Amniotic epithelial cell (primary cell): ENCODE results near the gene HSD3B7.

Experiments used
- DNase-seq: peaks from one replicate; pipeline ENCODE4 v3.0.0-alpha.2; 2010; ENCODE audit warnings: low read depth

Gene HSD3B7

DNA sequence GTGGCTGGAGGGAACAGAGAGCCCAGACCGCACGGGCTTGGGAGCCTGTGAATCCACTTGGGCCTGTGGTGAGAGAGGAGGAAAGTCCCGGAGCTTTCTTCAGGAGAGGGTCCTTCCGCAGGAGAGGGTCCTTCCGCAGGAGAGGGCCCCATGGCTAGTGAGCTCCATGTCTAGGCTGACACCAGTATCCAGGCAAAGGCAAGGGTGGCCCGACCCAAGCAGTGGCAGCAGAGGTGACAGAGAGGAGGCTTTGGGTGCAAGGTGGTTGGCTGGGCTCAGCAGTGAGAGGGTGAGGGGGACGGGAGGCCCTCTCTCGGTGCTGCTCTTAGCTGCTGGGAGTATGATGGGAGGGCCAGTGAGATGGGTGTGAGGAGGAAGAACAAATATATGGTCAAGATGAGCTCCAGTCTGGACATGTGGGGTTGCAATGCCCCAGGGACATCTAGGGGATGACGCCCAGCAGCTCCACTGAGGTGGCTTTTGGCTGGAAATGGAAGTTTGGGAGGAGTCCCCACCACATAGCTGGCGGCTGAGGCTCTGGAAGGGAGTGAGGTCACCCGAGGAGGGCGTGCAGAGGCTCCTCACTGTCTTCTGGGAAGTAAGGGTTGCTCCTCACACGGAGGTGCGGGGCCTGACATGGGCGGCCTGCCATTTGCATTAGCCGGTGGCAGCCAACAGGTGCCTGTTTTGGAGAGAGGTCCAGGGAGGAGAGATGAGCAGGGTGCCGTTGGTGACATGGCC, 2.3 kb upstream of the HSD3B7 start:
- no peak for DNase-seq

DNA sequence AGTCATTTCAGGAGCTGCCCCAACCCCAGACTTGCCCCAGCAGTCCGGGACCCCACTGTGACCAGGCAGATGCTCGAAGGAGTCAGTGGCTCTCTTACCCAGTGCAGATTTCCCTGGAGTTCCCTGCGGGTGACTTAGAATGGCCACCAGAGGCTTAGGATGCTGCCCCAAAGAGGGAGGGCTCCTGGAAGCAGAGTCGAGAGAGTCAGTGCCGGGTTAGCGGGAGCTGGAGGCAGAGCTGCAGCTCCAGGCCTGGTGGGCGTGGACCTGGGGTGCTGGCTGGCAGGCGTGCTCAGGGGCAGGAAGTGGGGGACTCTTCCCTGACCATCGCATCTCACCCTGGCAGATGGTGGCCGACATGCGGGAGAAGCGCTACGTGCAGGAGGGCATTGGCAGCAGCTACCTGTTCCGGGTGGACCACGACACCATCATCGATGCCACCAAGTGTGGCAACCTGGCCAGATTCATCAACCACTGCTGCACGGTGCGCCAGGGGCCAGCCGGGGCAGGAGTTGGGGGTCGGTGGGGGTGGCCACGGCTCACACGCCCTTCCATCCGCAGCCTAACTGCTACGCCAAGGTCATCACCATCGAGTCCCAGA, 1.6 kb upstream of the HSD3B7 start:
- no peak for DNase-seq

DNA sequence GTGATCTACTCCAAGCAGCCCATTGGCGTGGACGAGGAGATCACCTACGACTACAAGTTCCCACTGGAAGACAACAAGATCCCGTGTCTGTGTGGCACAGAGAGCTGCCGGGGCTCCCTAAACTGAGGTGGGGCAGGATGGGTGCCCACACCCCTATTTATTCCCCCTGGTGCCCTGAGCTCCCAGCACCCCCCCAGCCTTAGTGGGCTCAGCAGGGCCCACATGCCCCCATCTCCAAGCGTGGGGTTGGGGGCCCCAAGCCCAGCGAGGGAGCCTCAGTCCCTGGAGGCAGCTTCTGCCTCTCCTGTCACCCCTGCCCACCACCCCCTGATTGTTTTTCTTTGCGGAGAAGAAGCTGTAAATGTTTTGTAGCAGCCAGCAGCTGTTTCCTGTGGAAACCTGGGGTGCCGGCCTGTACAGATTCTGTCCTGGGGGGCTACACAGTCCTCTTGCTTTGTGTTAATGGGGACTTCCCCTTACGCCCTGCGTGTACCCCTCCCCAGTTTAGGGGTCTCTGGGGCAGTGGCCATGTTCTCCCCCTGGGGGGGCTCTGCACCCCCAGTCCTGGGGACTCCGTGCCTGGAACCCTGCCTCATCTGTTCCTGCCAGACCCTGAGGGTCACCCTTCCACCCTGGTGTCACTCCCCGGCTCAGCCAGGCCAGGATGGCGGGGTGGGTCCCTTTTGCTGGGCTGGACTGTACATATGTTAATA, 953 bp upstream of the HSD3B7 start:
- DNase-seq, result no peak

DNA sequence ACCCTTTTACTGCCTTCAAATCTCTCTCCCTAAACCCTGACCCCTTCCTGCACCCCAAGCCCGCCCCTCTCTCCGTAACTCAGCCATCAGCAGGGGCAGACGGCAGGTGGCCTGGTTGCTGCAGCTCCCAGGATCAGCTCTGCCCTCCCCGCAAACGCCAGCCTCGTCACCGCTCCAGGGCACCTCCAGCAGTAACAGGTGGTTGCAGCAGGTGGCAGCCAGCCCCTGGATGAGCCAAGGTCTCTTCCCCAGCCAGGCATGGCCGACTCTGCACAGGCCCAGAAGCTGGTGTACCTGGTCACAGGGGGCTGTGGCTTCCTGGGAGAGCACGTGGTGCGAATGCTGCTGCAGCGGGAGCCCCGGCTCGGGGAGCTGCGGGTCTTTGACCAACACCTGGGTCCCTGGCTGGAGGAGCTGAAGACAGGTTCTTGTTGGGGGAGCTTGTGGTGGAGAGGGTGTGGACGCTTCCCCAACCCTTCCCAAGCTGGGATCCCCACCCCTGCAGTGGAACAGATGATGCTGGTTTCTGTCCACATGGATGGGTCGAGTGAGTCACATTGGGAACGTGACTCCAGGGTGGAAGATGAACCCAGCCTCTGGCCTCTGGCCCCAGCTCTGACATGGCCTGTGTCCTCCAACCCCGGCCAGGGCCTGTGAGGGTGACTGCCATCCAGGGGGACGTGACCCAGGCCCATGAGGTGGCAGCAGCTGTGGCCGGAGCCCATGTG, 558 bp downstream of the HSD3B7 start:
- peak; percentile 33 for DNase-seq

DNA sequence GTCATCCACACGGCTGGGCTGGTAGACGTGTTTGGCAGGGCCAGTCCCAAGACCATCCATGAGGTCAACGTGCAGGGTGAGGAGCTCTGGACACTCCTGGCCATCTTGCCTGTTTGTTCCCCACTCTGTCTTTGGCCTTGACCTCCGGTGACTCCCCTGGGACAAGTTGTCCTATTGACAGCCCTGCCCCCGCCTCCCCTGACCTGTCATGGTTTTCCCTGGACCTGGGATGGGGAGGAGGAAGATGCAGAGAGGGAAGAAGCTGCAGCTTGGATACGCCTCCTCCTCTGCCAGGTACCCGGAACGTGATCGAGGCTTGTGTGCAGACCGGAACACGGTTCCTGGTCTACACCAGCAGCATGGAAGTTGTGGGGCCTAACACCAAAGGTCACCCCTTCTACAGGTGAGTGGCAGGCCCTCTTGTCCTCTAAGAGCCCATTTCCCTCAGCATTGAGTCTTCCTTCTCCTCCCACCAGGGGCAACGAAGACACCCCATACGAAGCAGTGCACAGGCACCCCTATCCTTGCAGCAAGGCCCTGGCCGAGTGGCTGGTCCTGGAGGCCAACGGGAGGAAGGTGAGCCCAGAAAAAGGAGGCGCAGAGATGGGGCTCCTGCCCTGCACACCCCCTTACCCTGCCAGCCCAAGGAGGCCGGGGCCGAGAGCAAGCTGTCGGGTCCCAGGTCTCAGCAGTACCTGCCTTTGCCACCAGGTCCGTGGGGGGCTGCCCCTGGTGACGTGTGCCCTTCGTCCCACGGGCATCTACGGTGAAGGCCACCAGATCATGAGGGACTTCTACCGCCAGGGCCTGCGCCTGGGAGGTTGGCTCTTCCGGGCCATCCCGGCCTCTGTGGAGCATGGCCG, 1.4 kb downstream of the HSD3B7 start:
- no peak for DNase-seq

DNA sequence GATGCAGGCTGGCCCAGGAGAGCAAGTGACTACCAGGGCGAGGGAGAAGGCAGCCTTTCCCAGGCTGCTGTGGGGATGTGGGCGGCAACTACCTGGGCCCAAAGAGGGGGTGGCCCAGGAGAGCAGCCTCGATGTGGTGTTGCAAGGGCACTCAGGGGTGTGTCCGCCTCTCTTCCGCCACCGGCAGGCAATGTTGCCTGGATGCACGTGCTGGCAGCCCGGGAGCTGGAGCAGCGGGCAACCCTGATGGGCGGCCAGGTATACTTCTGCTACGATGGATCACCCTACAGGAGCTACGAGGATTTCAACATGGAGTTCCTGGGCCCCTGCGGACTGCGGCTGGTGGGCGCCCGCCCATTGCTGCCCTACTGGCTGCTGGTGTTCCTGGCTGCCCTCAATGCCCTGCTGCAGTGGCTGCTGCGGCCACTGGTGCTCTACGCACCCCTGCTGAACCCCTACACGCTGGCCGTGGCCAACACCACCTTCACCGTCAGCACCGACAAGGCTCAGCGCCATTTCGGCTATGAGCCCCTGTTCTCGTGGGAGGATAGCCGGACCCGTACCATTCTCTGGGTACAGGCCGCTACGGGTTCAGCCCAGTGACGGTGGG, 2.7 kb downstream of the HSD3B7 start:
- no peak for DNase-seq

DNA sequence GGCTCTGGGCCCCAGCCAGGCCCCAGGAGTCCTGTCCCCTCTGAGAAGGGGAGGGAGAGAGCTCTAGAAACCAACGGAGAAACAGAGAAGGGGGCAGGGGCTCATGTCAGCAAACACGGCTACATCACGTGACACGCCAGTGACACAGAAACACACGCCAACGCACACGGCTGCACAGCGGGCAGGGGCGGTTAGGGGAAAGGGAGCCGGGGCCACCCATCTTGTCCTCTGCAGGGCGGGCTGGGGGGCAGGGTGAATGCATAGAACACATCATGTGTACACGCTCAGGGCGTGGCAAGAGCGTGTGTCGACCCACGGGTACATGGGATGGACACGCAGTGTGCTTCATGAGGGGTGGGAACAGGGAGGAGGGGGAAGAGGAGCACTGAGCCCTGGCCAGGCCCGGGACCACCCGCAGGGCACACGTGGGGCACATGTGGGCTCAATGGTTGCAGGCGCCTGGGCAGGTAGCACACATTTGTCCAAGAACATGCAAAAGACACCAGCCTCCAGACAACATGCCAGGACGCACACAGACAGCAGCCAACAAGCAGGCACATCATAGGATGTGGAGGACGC, 4.6 kb downstream of the HSD3B7 start:
- DNase-seq, result no peak

DNA sequence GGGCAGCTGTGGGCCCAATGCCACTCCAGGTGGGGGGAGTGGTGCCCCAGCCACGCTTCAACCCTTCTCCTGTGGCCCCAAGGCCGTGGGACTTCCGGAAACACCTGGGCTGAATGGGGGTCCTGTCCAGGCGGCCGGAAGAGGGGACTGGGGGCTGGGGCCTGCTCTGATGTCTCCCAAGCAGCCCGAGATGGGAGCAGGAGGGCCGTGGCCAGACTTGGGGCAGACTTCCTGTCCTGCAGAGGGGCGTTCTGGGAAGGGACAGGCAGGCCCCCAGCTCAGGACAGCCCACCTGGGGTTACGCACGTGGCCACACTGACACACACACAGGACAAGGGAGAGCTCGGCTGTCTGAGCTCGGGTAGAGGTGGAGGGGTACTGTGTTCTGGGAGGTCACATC, 5.1 kb downstream of the HSD3B7 start:
- no peak for DNase-seq

DNA sequence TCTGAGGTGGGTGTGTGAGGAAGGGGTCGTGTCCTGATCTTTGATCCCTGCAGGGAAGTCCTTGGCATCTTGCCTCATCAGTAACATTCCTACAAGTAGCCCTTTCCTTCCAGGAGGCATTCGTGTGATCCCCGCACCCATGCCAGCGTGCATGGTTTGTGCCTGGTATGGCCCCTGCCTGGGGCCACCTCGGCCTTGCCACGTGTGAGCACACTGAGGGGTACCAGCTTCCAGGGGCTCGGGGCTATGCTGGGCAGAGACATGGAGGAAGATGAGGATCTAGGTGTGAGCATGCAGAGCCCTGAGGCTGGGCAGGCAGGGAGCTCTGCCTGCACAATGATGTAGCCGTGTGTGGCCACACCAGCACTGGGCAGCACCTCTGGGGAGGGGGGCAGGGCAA, 6.0 kb downstream of the HSD3B7 start:
- no peak for DNase-seq

DNA sequence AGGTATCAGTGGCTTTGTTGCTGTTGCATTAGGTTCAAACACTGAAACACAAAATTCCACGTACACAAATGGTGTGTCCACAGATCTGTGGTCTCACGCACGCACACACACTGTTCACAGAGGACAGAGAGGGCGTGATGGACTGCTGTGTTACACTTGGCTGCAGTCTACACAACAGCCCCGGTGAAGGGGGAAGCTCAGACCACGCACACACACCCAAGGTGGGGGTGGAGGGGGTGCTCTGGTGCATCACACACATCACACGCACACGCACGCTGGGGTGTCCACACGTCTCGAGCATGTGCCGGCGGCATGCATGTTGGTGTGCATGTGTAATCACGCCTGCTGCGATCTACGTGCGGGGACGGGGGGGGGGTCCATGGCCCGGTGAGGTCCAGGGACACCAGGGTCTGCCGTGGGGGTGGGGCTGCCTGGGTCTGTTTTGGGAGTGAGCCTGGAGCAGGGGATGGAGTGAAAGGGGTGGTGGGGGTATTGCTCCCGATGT, 7.3 kb downstream of the HSD3B7 start:
- DNase-seq, result no peak

DNA sequence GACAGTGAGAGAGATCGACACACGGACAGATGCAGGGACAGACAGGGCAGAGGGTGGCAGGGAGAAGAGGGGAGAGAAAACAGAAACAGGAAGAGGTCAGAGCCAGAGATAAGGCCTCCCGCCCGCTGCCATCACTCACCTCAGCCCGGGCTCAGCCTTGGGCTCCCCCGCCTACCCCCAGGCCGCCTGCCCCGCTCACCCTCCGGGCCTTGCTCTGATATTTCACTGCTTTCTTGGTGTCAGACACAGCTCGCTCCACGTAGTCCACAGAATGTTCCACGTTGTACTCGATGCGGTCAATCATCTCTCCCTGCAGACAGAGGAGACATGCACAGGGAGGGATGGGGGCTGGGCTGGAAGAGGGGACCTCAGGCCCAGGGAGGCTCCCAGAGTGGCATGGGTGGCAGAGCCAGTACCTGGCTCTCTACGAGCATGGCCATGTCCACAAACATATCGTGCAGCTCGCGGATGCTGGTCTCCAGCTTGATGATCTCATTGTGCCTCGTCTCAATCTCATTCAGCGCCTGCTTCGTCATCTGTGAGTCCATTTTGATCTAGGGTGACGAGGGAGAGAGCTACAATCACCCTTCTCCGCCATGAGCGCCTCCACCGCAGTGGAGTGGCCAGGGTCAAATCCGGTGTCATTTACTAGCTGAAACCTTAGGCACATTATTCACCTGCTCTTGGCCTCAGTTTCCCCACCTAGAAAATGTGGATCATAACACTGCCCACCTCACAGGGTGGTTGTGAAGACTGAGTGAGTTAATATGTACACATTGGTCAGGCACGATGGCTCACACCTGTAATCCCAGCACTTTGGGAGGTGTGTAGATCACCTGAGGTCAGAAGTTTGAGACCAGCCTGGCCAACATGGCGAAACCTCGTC, 8.2 kb downstream of the HSD3B7 start:
- peak; percentile 86 for DNase-seq

DNA sequence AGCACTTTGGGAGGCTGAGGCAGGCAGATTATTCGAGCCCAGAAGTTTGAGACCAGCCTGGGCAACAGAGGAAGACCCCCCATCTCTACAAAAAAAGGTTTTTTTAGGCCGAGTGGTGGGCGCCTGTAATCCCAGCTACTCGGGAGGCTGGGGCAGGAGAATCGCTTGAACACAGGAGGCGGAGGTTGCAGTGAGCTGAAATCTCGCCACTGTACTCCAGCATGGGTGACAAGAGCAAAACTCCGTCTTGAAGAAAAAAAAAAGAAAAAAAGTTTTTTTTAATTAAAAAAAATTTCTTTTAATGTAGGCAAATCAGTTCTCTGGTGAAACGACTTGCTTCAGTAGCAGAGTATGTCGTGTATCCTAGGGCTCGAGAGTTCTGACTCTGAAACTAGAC, 10.9 kb downstream of the HSD3B7 start:
- no peak for DNase-seq

DNA sequence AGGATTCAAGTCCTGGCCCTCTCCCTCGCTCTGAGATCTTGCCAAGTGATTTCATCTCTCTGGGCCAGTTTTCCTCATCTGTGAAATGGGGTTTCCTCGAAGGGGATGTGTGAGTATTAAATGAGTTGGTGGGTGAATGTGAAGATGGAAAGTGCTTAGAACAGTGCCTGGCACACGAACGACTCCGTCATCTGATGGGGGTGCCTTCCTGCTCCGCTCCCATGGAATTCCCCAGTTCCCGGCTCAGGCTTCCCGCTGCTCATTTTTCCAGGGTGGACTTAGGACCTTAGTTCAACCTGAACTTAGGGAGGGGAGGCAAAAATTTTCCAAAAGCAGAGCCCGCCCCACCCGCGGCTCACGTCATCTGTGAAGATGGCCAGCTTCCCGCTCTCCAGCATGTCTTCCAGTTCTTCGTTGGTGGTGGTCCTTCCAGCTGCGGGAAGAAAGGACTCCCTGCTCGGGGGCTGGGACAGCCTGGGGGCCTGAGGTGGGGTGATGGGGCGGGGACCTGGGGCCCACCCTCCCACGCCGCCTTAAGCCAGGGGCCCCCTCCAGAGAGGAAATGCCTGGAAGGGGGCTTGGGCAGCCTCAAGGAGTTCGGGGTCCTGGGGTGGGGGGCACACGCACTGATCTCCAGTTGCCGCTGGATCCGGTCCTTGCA, 11.4 kb downstream of the HSD3B7 start:
- no peak for DNase-seq

DNA sequence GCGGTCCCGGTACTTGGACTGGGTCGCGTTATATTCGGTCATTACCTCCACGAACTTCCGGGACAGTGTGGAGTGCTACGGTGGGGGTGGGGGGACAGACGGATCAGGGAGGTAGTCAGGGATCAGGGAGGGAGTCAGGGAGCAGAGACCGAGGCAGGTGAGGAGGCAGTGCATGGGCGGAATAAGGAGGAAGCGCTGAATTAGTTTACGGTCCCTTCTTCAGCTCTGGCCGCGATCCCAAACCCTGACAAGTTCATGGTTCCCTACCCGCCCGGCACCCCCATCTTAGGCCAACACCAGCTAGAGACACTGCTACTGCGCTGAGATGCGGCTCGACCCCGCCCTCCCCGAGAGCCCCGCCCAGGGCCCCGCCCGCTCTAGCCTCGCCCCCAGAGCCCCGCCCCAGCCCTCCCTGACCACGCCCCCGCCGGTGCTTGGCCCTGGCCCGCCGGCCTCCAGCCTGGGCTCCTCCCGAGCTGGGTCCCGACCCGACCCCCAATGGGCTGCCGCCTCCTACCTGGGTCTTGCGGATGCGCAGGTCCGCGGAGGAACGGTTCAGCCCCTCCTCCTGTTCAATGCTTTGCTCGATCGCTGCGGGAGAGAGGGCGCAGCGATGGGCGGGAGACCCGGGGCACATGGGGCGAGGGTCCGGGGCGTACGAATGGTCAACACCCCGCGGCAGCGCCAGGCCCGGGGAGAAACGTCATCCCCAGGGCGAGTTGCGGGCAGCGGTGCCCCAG, 12.1 kb downstream of the HSD3B7 start:
- DNase-seq, result peak; percentile 75

DNA sequence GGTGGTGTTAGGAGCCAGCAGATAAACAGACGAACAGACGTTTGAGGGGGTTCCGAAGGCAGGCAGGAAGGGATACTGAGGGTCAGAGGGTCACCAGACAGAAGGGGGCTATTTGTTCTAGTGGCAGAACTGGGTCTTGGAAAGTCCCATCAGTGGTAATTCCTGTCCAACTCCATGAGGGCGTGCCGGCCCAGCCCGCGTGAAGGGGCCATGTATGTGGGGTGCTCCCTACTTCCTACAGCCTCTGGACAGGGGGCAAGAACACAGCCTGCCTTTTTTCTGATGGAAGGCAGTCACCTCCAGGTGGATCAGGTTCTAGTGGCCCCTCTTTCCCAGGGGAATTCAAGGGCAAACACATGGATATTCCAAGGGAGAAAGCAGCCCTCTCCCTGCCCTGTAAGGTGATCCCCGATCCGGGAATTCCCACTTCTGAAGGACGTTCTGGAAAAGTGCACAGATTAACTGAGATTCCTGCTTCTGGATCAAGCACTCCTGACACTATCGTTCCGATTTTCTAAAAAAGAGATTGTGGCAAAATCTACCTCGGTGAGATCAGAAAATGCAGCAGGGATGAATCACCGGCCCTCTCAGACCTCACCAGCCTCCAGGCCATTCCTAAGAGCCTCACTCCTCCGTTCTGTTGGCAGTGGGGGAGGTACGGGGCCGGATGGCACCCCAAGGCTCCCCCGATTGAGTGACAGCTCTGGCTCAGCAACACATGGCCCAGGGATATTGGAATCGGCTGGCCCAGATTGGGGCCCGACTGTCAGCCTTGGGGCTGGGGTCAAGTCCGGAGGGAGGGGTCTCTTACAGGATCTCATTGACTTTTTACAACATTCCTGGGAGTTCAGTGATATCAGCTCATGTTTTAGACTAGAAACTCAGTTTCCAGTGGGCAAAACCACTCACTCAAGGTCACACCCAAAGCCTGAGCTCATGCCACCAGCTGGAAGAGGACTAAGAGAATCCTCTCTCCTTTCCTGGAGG, 13.0 kb downstream of the HSD3B7 start:
- peak; percentile 93 for DNase-seq

DNA sequence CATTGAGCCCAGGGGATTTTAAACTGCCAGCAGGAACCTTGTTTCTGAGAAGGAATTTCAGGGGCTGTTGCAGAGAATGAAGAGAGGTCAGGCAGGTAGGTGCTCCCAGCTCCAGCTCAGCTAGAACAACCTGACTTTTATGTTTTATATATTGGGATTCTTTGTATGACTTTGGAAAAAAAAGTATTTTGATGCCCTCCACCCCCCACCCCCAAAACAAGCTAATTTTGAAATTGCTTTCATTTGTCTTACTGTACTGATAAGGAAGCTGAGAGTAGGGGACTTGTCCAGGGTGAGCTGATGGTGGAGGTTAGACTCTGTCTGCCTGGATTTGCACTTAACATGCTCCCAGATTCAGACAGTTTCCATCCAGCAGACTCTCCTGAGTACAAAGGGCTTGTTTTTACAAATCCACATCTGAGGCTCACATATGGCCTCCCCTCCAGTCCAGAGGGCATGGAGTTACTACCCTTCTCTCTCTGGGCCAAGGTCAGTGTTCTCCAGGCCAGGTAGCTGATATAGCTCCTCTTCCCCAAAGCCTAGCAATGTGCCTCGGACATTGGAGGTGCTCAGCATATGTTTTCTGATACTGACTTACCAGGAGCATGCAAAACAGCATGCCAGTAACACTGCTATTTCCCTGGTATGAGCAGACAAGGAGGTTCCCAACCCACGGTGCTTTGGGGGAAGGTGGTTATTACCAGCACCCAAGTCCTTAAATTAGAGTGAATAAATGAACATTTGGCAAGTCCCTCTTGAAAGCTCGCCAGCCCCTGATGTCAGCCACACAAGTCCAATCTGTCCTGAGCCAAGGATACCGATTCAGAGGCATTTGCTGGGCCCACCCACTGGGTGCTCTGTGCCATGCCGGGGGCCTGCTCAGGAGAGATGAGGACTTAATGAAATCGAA, 14.1 kb downstream of the HSD3B7 start:
- DNase-seq, result no peak
